K562 (cell line): ENCODE results near the gene PRDM10. TPM values are rescaled to one million over a fixed set of nuclear protein-coding genes. Genes with fewer than 3 reads are reported as not detected.
A peak's percentile ranks its signal among the peaks of the same experiment; 100 is the strongest.

Source experiments
- CBX2 ChIP-seq: fragments of 200-600 bp; sonication (generic); IDR thresholded peaks from one replicate; pipeline ENCODE4 v1.6.1; 2012; ENCODE audit warnings: mild to moderate bottlenecking, low read length, inconsistent platforms; ENCODE audit not compliant: insufficient read depth, poor library complexity, severe bottlenecking
- CEBPB ChIP-seq: fragments of 450-650 bp; IDR thresholded peaks from 2 replicates; pipeline ENCODE4 v1.6.1; 2016; ENCODE audit warnings: missing genetic modification characterization, missing compliant biosample characterization
- CEBPG ChIP-seq, 3 experiments: fragments of 200-800 bp in 1 of 3; sonication (Bioruptor generic) in 1 of 3; sonication (generic) in 1 of 3; formaldehyde crosslinking in 1 of 3; IDR thresholded peaks in 2 of 3; conservative IDR thresholded peaks in 1 of 3; 2 replicates each; pipeline versions ENCODE4 v1.6.1 to v1.8.0; 2016 to 2022; ENCODE audit warnings: missing compliant biosample characterization in 2 of 3, missing genetic modification characterization in 2 of 3, mild to moderate bottlenecking in 1 of 3, missing genetic modification reagents in 1 of 3
- CHD1 ChIP-seq: fragments of 200-600 bp; sonication (generic); IDR thresholded peaks from one replicate; pipeline ENCODE4 v1.6.1; 2012; ENCODE audit warnings: mild to moderate bottlenecking, moderate library complexity, low read length, inconsistent platforms
- ETV1 ChIP-seq: fragments of 450-650 bp; conservative IDR thresholded peaks from 2 replicates; pipeline ENCODE4 v1.6.1; 2016; ENCODE audit warnings: missing genetic modification characterization, control low read depth, low read depth, missing compliant biosample characterization
- FOS ChIP-seq: IDR thresholded peaks from 3 replicates; pipeline ENCODE4 v1.6.1; 2011; ENCODE audit not compliant: insufficient read length; ENCODE audit errors: extremely low read depth
- FOXA1 ChIP-seq: fragments of 450-650 bp; IDR thresholded peaks from 2 replicates; pipeline ENCODE4 v1.6.1; 2016; ENCODE audit warnings: mild to moderate bottlenecking, borderline replicate concordance
- KLF13 ChIP-seq: fragments of 450-650 bp; IDR thresholded peaks from 2 replicates; pipeline ENCODE4 v1.6.1; 2016; ENCODE audit warnings: missing genetic modification characterization, low read depth, mild to moderate bottlenecking, missing compliant biosample characterization, moderate library complexity, borderline replicate concordance
- KLF16 ChIP-seq: IDR thresholded peaks from 2 replicates; pipeline ENCODE4 v1.6.1; 2016; ENCODE audit warnings: antibody characterized with exemption
- MCM5 ChIP-seq: fragments of 450-650 bp; IDR thresholded peaks from 2 replicates; pipeline ENCODE4 v1.6.1; 2016; ENCODE audit warnings: low read depth
- MECOM ChIP-seq: fragments of 250-450 bp; sonication (Bioruptor Pico); IDR thresholded peaks from 2 replicates; pipeline ENCODE4 v1.8.0; 2022; ENCODE audit warnings: inconsistent platforms
- NBN ChIP-seq: fragments of 450-650 bp; IDR thresholded peaks from 2 replicates; pipeline ENCODE4 v1.6.1; 2016; ENCODE audit warnings: low read depth, mild to moderate bottlenecking
- POLR2AphosphoS5 ChIP-seq: IDR thresholded peaks from 2 replicates; pipeline ENCODE4 v1.6.1; 2011; ENCODE audit warnings: mild to moderate bottlenecking, low read depth, low read length, moderate library complexity; ENCODE audit not compliant: control insufficient read depth, insufficient read depth
- POLR3G ChIP-seq: IDR thresholded peaks from 2 replicates; pipeline ENCODE4 v1.6.1; 2011; ENCODE audit not compliant: insufficient read length, insufficient replicate concordance; ENCODE audit errors: extremely low read depth
- SAFB2 ChIP-seq: fragments of 200-400 bp; formaldehyde crosslinking; IDR thresholded peaks from 2 replicates; pipeline ENCODE4 v1.6.1; 2018; ENCODE audit warnings: borderline replicate concordance, low read length, low read depth, moderate library complexity; ENCODE audit not compliant: severe bottlenecking
- SIN3B ChIP-seq: fragments of 450-650 bp; IDR thresholded peaks from 2 replicates; pipeline ENCODE4 v1.6.1; 2017; ENCODE audit warnings: low read depth, mild to moderate bottlenecking, moderate library complexity
- SMARCA5 ChIP-seq: fragments of 450-650 bp; IDR thresholded peaks from 2 replicates; pipeline ENCODE4 v1.6.1; 2016
- TCF3 ChIP-seq: sonication (generic); formaldehyde crosslinking; IDR thresholded peaks from 2 replicates; pipeline ENCODE4 v1.4.0; 2020; ENCODE audit warnings: mild to moderate bottlenecking, missing genetic modification reagents
- ZNF584 ChIP-seq: fragments of 200-800 bp; sonication (Bioruptor generic); IDR thresholded peaks from 2 replicates; pipeline ENCODE4 v1.6.1; 2016; ENCODE audit warnings: low read depth, mild to moderate bottlenecking, missing genetic modification characterization, missing compliant biosample characterization
- ZNF77 ChIP-seq: fragments of 250-450 bp; sonication (Bioruptor Pico); IDR thresholded peaks from 2 replicates; pipeline ENCODE4 v1.5.0; 2020
- polyA plus RNA-seq, 8 experiments: library from polyadenylated mRNA; depleted of rRNA in 4 of 8; stranded (reverse) in 5 of 8; unstranded in 3 of 8; fragments of >200 nt; fragmentation: Nextera tagmentation in 2 of 8; fragmentation: Illumina TruSeq in 1 of 8; extraction: Ambion mirVana in 2 of 8; extraction: Trizol in 1 of 8; gene quantifications; 2 replicates each; pipeline versions ENCODE4 v1.2.1 to v1.2.3, GENCODE V29; 2011 to 2014; ENCODE audit warnings: inconsistent platforms in 1 of 8, missing spikeins in 1 of 8
- total RNA-seq, 7 experiments: library from RNA; depleted of rRNA in 6 of 7; stranded (reverse); fragments of >200 nt in 6 of 7; fragmentation: Illumina TruSeq in 2 of 7; extraction: Trizol in 2 of 7; gene quantifications; 2 replicates each; pipeline versions ENCODE4 v1.2.1 to v1.2.3, GENCODE V29; 2011 to 2021; ENCODE audit warnings: low replicate concordance in 1 of 7
- TF ChIP-seq, protein P1 (sequence below): fragments of 250-450 bp; sonication (Bioruptor Pico); IDR thresholded peaks from 2 replicates; pipeline ENCODE4 v1.4.0; 2020; ENCODE audit warnings: mild to moderate bottlenecking, moderate library complexity
- TF ChIP-seq, protein P2 (sequence below), 2 experiments: fragments of 200-800 bp in 1 of 2; sonication (Bioruptor generic) in 1 of 2; sonication (generic) in 1 of 2; formaldehyde crosslinking in 1 of 2; IDR thresholded peaks in 1 of 2; conservative IDR thresholded peaks in 1 of 2; 2 replicates each; pipeline versions ENCODE4 v1.5.0 to v1.6.1; 2016 to 2020; ENCODE audit warnings: missing compliant biosample characterization in 1 of 2, missing genetic modification characterization in 1 of 2, missing genetic modification reagents in 1 of 2
- TF ChIP-seq, protein P3 (sequence below): sonication (generic); formaldehyde crosslinking; IDR thresholded peaks from 2 replicates; pipeline ENCODE4 v1.9.0; 2022; ENCODE audit warnings: mild to moderate bottlenecking, missing genetic modification reagents
- TF ChIP-seq, protein P4 (sequence below): fragments of 250-450 bp; sonication (Bioruptor Pico); IDR thresholded peaks from 2 replicates; pipeline ENCODE4 v1.8.0; 2022; ENCODE audit warnings: inconsistent platforms, mild to moderate bottlenecking, moderate library complexity, borderline replicate concordance

Gene PRDM10
- total and polyA plus RNA-seq, 9 of the 15 experiments (the other 6 are each of a cell fraction or from before 2014, with no cell fraction given) = 0.89 to 9.3 (median 4.5) TPM

DNA sequence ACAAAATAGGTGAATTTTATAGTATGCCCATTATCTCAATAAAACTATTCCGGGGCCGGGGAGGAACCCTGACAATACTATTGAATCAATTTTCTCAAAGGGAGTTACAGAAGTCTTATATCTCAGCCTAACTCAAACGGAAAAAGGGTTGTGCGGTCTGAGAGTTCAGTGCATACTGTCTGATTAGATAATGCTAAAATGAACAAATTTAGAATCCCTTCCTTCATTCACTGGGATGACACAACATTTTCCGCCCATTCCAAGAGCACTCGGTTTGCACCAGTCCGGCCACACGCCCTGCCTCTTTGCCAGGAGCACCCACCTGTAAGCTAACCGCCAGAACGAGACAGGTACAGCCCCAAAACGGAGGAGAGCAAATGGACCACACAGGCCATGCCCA lies 57.3 kb downstream of the PRDM10 start (continued):
- TF ChIP-seq, protein P1, sequence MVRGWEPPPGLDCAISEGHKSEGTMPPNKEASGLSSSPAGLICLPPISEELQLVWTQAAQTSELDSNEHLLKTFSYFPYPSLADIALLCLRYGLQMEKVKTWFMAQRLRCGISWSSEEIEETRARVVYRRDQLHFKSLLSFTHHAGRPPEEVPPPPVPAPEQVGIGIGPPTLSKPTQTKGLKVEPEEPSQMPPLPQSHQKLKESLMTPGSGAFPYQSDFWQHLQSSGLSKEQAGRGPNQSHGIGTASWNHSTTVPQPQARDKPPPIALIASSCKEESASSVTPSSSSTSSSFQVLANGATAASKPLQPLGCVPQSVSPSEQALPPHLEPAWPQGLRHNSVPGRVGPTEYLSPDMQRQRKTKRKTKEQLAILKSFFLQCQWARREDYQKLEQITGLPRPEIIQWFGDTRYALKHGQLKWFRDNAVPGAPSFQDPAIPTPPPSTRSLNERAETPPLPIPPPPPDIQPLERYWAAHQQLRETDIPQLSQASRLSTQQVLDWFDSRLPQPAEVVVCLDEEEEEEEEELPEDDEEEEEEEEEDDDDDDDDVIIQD (CRISPR knock-in tag) = no peak
- TF ChIP-seq, protein P2, sequence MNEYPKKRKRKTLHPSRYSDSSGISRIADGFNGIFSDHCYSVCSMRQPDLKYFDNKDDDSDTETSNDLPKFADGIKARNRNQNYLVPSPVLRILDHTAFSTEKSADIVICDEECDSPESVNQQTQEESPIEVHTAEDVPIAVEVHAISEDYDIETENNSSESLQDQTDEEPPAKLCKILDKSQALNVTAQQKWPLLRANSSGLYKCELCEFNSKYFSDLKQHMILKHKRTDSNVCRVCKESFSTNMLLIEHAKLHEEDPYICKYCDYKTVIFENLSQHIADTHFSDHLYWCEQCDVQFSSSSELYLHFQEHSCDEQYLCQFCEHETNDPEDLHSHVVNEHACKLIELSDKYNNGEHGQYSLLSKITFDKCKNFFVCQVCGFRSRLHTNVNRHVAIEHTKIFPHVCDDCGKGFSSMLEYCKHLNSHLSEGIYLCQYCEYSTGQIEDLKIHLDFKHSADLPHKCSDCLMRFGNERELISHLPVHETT (CRISPR knock-in tag; conservative IDR thresholded peaks at IDR 0.05 in 1 of 2, IDR thresholded peaks at IDR 0.05 in 1 of 2) = no peak
- TF ChIP-seq MECOM (CRISPR knock-in tag) (no peak), FOXA1 (no peak), ZNF584 (CRISPR knock-in tag) (no peak), ZNF77 (CRISPR knock-in tag) (no peak), ETV1 (tag) (no peak), POLR3G (no peak), CEBPB (tag) (0 out of 2 replicates have a peak, but pooled peaks have one; percentile 10), SIN3B (no peak), SAFB2 (no peak), CEBPG (CRISPR knock-in tag; IDR thresholded peaks at IDR 0.05) (no peak), CEBPG (tag; conservative IDR thresholded peaks at IDR 0.05 in 1 of 2, IDR thresholded peaks at IDR 0.05 in 1 of 2) (no peak), CHD1 (no peak), POLR2AphosphoS5 (no peak), KLF16 (peak; percentile 48; the same call in 1 of the 2 replicates), CBX2 (no peak), NBN (no peak), MCM5 (no peak), KLF13 (tag) (no peak), TCF3 (CRISPR knock-in tag) (peak; percentile 82), FOS (no peak), SMARCA5 (no peak)
- TF ChIP-seq, protein P3, sequence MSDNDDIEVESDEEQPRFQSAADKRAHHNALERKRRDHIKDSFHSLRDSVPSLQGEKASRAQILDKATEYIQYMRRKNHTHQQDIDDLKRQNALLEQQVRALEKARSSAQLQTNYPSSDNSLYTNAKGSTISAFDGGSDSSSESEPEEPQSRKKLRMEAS = no peak
- TF ChIP-seq, protein P4, sequence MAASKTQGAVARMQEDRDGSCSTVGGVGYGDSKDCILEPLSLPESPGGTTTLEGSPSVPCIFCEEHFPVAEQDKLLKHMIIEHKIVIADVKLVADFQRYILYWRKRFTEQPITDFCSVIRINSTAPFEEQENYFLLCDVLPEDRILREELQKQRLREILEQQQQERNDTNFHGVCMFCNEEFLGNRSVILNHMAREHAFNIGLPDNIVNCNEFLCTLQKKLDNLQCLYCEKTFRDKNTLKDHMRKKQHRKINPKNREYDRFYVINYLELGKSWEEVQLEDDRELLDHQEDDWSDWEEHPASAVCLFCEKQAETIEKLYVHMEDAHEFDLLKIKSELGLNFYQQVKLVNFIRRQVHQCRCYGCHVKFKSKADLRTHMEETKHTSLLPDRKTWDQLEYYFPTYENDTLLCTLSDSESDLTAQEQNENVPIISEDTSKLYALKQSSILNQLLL (CRISPR knock-in tag) = no peak
